Glutamatergic neuron (in vitro differentiated cells): ENCODE data around the gene CDH22. TPM values are rescaled to one million over a fixed set of nuclear protein-coding genes. Genes with fewer than 3 reads are reported as not detected.

ENCODE experiments used
- DNase-seq: peaks from one replicate; pipeline ENCODE4 v3.0.0; 2022
- H3K27ac Mint-ChIP-seq: one replicate; pipeline ENCODE4 v1.8.0; 2020; ENCODE audit warnings: mild to moderate bottlenecking, mixed read lengths, inconsistent platforms; ENCODE audit not compliant: unreplicated experiment
- H3K27me3 Mint-ChIP-seq: one replicate; pipeline ENCODE4 v1.8.0; 2020; ENCODE audit warnings: mild to moderate bottlenecking, moderate library complexity, mixed read lengths, inconsistent platforms; ENCODE audit not compliant: unreplicated experiment
- H3K36me3 Mint-ChIP-seq: one replicate; pipeline ENCODE4 v1.8.0; 2020; ENCODE audit warnings: mild to moderate bottlenecking, mixed read lengths, inconsistent platforms; ENCODE audit not compliant: unreplicated experiment
- H3K4me1 Mint-ChIP-seq: one replicate; pipeline ENCODE4 v1.8.0; 2020; ENCODE audit warnings: mild to moderate bottlenecking, low read depth, mixed read lengths, inconsistent platforms; ENCODE audit not compliant: unreplicated experiment
- H3K4me3 Mint-ChIP-seq: one replicate; pipeline ENCODE4 v1.8.0; 2020; ENCODE audit warnings: mild to moderate bottlenecking, mixed read lengths, inconsistent platforms; ENCODE audit not compliant: unreplicated experiment
- H3K9me3 Mint-ChIP-seq: one replicate; pipeline ENCODE4 v1.8.0; 2020; ENCODE audit warnings: mild to moderate bottlenecking, moderate library complexity, mixed read lengths, inconsistent platforms; ENCODE audit not compliant: unreplicated experiment
- CTCF ChIP-seq: fragments of 200-600 bp; sonication (generic); IDR thresholded peaks from one replicate; pipeline ENCODE4 v1.5.0; 2021; ENCODE audit not compliant: partially characterized antibody, unreplicated experiment
- total RNA-seq: library from RNA; stranded (reverse); fragmentation: NEBNext Ultra II Directional; extraction: Animal tissue kit (Norgen Biotek cat#: 25700); gene quantifications from one replicate; pipeline ENCODE4 v1.2.1, GENCODE V29; 2021; ENCODE audit not compliant: unreplicated experiment

CDH22 gene
- total RNA-seq, 1 donor from 2014 or later, result 7.9 TPM

DNA sequence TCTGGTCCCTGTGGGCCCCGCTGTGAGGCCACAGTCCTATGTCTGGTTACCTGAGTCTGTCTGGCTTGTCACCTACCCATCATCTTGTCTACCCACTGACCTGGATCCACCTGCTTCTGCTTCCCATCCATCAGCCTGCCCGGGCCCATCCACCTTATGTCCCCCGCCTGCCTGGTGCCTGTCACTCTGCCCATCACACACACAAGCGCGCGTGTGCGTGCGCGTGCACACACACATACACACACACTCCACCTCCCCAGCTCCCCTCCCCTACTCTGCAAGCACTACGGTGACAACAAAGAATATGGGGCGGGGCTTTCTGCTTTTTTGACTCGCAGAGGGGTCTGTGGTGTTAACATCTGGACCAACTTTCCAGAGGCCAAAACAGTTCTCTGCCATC is 8.0 kb downstream of the CDH22 start:
- Mint-ChIP-seq H3K4me1 (peaks cover 27% of the 10 kb centered on the region), H3K9me3 (peaks cover 5% of the 10 kb centered on the region), H3K27ac (no peak overlapping the region), H3K4me3 (no peak overlapping the region), H3K36me3 (no peaks in the 10 kb centered on the region), H3K27me3 (peaks cover 11% of the 10 kb centered on the region)
- no peak for TF ChIP-seq CTCF
- DNase-seq, result no peak

DNA sequence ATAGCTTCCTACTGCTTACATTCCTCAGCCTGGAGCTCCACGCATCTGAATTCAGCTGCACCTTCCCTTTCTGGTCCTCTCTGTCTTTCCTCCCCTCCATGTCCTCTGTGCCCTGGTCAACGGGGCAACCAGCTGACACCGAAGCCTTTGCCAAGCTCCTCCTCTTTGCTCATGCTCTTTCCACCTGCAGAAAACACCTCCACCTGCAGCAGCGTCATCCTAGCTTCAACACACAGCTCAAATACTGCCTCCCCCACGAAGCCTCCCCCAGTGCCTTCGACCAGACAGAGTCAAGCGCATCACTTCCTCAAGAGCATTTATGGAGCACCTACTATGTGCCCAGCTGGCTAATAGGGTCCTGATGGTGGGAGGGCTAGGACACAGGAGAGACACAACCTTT is 9.2 kb downstream of the CDH22 start:
- Mint-ChIP-seq H3K27me3 (peaks cover 9% of the 10 kb centered on the region), H3K4me1 (peaks cover 27% of the 10 kb centered on the region), H3K27ac (no peak overlapping the region), H3K9me3 (peaks cover 5% of the 10 kb centered on the region), H3K4me3 (no peak overlapping the region), H3K36me3 (no peaks in the 10 kb centered on the region)
- DNase-seq, result no peak
- TF ChIP-seq CTCF, result no peak

GRCh38 chr20:46298374-46298773 is 9.9 kb downstream of the CDH22 start:
- peaks cover 24% of the 10 kb centered on the region for H3K4me1 Mint-ChIP-seq
- H3K27ac Mint-ChIP-seq, result no peak overlapping the region
- no peak for TF ChIP-seq CTCF
- H3K36me3 Mint-ChIP-seq, result no peaks in the 10 kb centered on the region
- peaks cover 9% of the 10 kb centered on the region for H3K27me3 Mint-ChIP-seq
- no peak for DNase-seq
- H3K9me3 Mint-ChIP-seq, result peaks cover 5% of the 10 kb centered on the region
- no peak overlapping the region for H3K4me3 Mint-ChIP-seq

- peaks cover 9% of the 10 kb centered on the region for H3K27me3 Mint-ChIP-seq
- peaks cover 11% of the 10 kb centered on the region for H3K4me1 Mint-ChIP-seq
- H3K27ac Mint-ChIP-seq, result no peak overlapping the region
- TF ChIP-seq CTCF, result no peak
- no peaks in the 10 kb centered on the region for H3K36me3 Mint-ChIP-seq
- no peak overlapping the region for H3K4me3 Mint-ChIP-seq
- DNase-seq, result no peak
- H3K9me3 Mint-ChIP-seq, result peaks cover 5% of the 10 kb centered on the region
These were observed 11.6 kb downstream of the CDH22 start for GRCh38 chr20:46296526-46297250.

DNA sequence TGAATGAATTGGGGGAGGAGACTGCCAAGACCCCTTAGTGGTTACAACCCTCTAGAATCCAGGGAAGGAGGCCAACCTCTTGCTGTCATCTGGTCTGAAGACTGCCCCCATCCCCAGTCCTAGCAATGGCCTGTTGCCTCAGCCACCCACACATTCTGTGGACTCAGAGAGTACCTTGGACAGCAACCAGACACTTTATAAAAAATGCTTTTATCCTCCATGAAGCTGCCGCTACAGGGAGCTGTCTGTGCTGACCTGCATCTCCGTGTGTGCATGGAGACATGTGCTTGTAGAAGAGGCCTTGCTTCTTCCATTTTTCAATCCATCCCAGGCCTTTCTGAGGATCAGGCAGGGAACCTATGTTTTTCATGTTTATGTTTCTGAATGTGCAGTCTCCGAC is 15.2 kb downstream of the CDH22 start:
- Mint-ChIP-seq H3K4me1 (peaks cover 7% of the 10 kb centered on the region), H3K4me3 (no peak overlapping the region), H3K9me3 (no peaks in the 10 kb centered on the region), H3K36me3 (no peaks in the 10 kb centered on the region), H3K27me3 (peaks cover 4% of the 10 kb centered on the region), H3K27ac (no peak overlapping the region)
- TF ChIP-seq CTCF, result no peak
- DNase-seq, result no peak
